ENCODE results near the gene LDAF1. TPM values are rescaled to one million over a fixed set of nuclear protein-coding genes. Genes with fewer than 3 reads are reported as not detected.

The LDAF1 gene
- total and polyA plus RNA-seq, 10 of the 15 experiments (the other 5 are each of a cell fraction or from before 2014, with no cell fraction given): 4.6 to 21.4 (median 6.6) TPM

DNA sequence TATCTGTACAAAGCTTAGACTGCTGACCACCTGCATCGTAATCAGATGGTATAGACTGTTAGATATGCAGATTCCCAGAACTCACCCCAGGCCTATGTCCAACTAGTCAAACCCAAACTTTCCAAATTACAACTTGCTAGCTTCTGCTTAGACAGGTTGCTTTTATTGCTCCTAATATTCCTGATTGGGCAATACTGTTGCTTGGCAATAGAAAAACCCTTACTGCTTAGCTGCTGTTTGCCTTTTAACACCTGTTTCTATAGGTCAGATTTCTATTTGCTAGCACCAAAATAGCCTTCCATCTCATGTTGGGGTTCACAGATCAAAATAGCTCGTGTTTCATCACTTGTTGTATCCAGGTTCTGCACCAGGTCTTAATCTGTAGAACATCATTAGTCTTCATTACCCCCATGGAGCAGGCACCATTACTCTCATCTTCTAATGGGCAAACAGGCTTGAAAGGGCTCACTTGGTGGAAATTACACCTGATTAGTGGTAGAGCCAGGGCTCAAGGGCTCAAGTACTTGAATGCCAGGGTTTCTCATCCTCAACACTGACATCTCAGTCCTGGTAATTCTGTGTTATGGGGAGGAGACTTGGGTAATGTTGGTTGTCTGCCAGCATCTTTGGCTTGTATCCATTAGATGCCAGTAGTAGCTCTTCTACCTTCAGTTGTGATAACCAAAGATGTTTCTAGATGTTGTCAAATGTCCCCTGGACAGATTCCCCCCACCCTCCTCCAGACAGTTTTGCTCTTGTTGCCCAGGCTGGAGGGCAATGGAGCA is 50.2 kb downstream of the LDAF1 start (continued):
- TF ChIP-seq, protein P1, sequence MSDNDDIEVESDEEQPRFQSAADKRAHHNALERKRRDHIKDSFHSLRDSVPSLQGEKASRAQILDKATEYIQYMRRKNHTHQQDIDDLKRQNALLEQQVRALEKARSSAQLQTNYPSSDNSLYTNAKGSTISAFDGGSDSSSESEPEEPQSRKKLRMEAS (IDR thresholded peaks at IDR 0.05; ENCODE audit: low read depth, low read length): no peak
- no peak for TF ChIP-seq TARDBP (IDR thresholded peaks at IDR 0.05; ENCODE audit: borderline replicate concordance)
- no peak for TF ChIP-seq HCFC1 (IDR thresholded peaks at IDR 0.05; ENCODE audit: low read length)
- TF ChIP-seq ZNF384 (IDR thresholded peaks at IDR 0.05; ENCODE audit: borderline replicate concordance, low read depth, low read length): no peak
- no peak for TF ChIP-seq SMARCA5 (IDR thresholded peaks at IDR 0.05)
- TF ChIP-seq MYB (IDR thresholded peaks at IDR 0.05; ENCODE audit: borderline replicate concordance, low read depth, low read length): no peak
- TF ChIP-seq TCF3 (IDR thresholded peaks at IDR 0.05; ENCODE audit: borderline replicate concordance, insufficient read depth, low read depth, low read length): no peak
- TF ChIP-seq, protein P2, sequence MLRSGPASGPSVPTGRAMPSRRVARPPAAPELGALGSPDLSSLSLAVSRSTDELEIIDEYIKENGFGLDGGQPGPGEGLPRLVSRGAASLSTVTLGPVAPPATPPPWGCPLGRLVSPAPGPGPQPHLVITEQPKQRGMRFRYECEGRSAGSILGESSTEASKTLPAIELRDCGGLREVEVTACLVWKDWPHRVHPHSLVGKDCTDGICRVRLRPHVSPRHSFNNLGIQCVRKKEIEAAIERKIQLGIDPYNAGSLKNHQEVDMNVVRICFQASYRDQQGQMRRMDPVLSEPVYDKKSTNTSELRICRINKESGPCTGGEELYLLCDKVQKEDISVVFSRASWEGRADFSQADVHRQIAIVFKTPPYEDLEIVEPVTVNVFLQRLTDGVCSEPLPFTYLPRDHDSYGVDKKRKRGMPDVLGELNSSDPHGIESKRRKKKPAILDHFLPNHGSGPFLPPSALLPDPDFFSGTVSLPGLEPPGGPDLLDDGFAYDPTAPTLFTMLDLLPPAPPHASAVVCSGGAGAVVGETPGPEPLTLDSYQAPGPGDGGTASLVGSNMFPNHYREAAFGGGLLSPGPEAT (IDR thresholded peaks at IDR 0.05; ENCODE audit: low read depth): no peak
- TF ChIP-seq JUNB (IDR thresholded peaks at IDR 0.05): no peak
- no peak for TF ChIP-seq MTA3 (IDR thresholded peaks at IDR 0.05; ENCODE audit: borderline replicate concordance, low read length)
- no peak for TF ChIP-seq SIN3A (IDR thresholded peaks at IDR 0.05; ENCODE audit: low read depth, low read length)

DNA sequence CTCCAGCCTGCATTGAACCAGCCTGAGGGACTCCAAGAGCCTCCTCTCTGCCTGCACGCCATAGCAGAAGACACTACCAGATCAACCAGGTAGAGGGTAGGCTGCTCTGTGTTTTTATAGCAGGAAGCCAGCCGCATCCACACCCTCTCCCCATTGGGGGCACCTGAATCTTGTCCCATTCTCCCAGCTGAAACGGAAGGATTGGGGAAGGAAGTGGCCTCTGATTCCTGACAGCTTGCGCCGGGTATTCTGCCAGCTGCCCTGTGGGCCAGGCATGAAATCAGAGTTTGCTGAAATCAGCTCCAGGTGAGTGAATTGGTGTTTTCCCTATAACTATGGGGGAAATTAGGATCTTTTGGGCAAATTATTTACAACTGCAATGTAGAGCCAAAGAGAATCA is 53.0 kb downstream of the LDAF1 start, which contains the start of gene ZP2:
Gene ZP2, minus strand, starts transcription at position 89 of the 400 bp plus-strand sequence. Its CDS starts 27 bp downstream, at position 62.
- ChIA-PET POLR2A (no interaction called here), RAD21 (ENCODE audit: unreplicated experiment) (no interaction called here), SMC1A (ENCODE audit: uncharacterized antibody, unreplicated experiment) (interaction anchor here (1.2 to 1.6 kb wide), 2 partner anchors 13 to 61 kb away, joined by 3 to 4 read pairs; no protein-coding TSS in a partner anchor), CTCF (interaction anchor here (2.3 kb wide), 1 partner anchor 67 kb away, joined by 6 read pairs; the partner anchor contains the start of gene CRYM)
- Histone ChIP-seq H3K4me2 (ENCODE audit: control insufficient read depth, insufficient read depth) (no peak within 1 kb of the TSS), H3K4me3 (no peak within 1 kb of the TSS), H3K9me3 (replicated peaks; ENCODE audit: control insufficient read depth, insufficient read depth, low read length) (no peaks in the 10 kb centered on the region; the same call in 2 of the 3 replicates), H3K27ac (ENCODE audit: control insufficient read depth, insufficient read depth) (no peak within 1 kb of the TSS), H2AFZ (ENCODE audit: control insufficient read depth, low read depth, low read length) (no peak within 1 kb of the TSS), H3K79me2 (ENCODE audit: control insufficient read depth, insufficient read depth, low read length) (no peaks in the 10 kb centered on the region), H3K4me1 (ENCODE audit: control insufficient read depth, insufficient read depth, low read length) (no peaks in the 10 kb centered on the region), H3K36me3 (ENCODE audit: control insufficient read depth in 2 of 2, insufficient read depth in 2 of 2, low read length in 1 of 2) (no peaks in the 10 kb centered on the region), H3K27me3 (replicated peaks in 1 of 2; ENCODE audit: control insufficient read depth in 2 of 2, insufficient read depth in 2 of 2, low read length in 1 of 2) (no peaks in the 10 kb centered on the region; a peak in 1 of 4 replicates), H4K20me1 (ENCODE audit: control insufficient read depth, insufficient read depth) (no peaks in the 10 kb centered on the region), H3K9ac (ENCODE audit: control insufficient read depth, insufficient read depth, low read length) (no peak within 1 kb of the TSS)
- no TSS peak for BruUV-seq (replicated peaks)
- in situ Hi-C loops (cut with MboI): no loop called here
- TF ChIP-seq, protein P3, sequence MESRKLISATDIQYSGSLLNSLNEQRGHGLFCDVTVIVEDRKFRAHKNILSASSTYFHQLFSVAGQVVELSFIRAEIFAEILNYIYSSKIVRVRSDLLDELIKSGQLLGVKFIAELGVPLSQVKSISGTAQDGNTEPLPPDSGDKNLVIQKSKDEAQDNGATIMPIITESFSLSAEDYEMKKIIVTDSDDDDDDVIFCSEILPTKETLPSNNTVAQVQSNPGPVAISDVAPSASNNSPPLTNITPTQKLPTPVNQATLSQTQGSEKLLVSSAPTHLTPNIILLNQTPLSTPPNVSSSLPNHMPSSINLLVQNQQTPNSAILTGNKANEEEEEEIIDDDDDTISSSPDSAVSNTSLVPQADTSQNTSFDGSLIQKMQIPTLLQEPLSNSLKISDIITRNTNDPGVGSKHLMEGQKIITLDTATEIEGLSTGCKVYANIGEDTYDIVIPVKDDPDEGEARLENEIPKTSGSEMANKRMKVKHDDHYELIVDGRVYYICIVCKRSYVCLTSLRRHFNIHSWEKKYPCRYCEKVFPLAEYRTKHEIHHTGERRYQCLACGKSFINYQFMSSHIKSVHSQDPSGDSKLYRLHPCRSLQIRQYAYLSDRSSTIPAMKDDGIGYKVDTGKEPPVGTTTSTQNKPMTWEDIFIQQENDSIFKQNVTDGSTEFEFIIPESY (IDR thresholded peaks at IDR 0.05): no peak
- no peak for TF ChIP-seq HDAC2 (IDR thresholded peaks at IDR 0.05)
- no peak for TF ChIP-seq TCF3 (IDR thresholded peaks at IDR 0.05; ENCODE audit: borderline replicate concordance, insufficient read depth, low read depth, low read length)
- TF ChIP-seq, protein P4, sequence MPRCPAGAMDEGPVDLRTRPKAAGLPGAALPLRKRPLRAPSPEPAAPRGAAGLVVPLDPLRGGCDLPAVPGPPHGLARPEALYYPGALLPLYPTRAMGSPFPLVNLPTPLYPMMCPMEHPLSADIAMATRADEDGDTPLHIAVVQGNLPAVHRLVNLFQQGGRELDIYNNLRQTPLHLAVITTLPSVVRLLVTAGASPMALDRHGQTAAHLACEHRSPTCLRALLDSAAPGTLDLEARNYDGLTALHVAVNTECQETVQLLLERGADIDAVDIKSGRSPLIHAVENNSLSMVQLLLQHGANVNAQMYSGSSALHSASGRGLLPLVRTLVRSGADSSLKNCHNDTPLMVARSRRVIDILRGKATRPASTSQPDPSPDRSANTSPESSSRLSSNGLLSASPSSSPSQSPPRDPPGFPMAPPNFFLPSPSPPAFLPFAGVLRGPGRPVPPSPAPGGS (IDR thresholded peaks at IDR 0.05; ENCODE audit: borderline replicate concordance, insufficient read depth, low read depth, low read length, poor library complexity, severe bottlenecking): no peak
- no peak for TF ChIP-seq HDGF (IDR thresholded peaks at IDR 0.05)
- TF ChIP-seq EP300 (IDR thresholded peaks at IDR 0.05; ENCODE audit: borderline replicate concordance in 1 of 2, control insufficient read depth in 1 of 2, low read depth in 2 of 2, low read length in 2 of 2): no peak
- no peak for TF ChIP-seq EED (IDR thresholded peaks at IDR 0.05; ENCODE audit: low read depth)
- FAIRE-seq (no peak), DNase-seq (ENCODE audit: low read depth, low spot score) (no peak), ATAC-seq (no peak)
- intact Hi-C loops (cut with micrococcal nuclease; ENCODE audit: unreplicated experiment): no loop called here
- 31% methylated on average over 5 of the region's 5 CpGs for WGBS (ENCODE audit: insufficient coverage, insufficient replicate concordance, low lambda C conversion rate, missing lambda C conversion rate)
